SU-DHL-6 (cell line): ENCODE results near the gene NOP14.

Experiments
- H2AFZ ChIP-seq: fragments of 200-600 bp; sonication (generic); 2 replicates; pipeline ENCODE4 v1.6.1; 2014; ENCODE audit warnings: low read depth, mild to moderate bottlenecking, moderate library complexity, mixed read lengths, antibody characterized with exemption, low read length; ENCODE audit not compliant: severe bottlenecking
- H3F3A ChIP-seq: fragments of 200-600 bp; shearing (Covaris generic); 2 replicates; pipeline ENCODE4 v1.6.0; 2016; ENCODE audit warnings: antibody characterized with exemption, mild to moderate bottlenecking; ENCODE audit not compliant: insufficient read depth
- H3K27ac ChIP-seq: fragments of 200-600 bp; sonication (generic); 2 replicates; pipeline ENCODE4 v1.5.1; 2016; ENCODE audit warnings: low read depth, mild to moderate bottlenecking, low read length, moderate library complexity, mixed read lengths
- H3K27me3 ChIP-seq: fragments of 200-600 bp; sonication (generic), shearing (Covaris generic); 2 replicates; pipeline ENCODE4 v1.6.0; 2014; ENCODE audit warnings: mild to moderate bottlenecking, low read length
- H3K36me3 ChIP-seq: fragments of 200-600 bp; sonication (generic); 2 replicates; pipeline ENCODE4 v1.6.1; 2014; ENCODE audit warnings: mild to moderate bottlenecking, low read length, mixed read lengths
- H3K4me2 ChIP-seq: fragments of 300-600, 200-600 bp; shearing (Covaris generic), sonication (generic); 2 replicates; pipeline ENCODE4 v1.6.0; 2014; ENCODE audit warnings: low read length, low read depth, mild to moderate bottlenecking; ENCODE audit not compliant: poor library complexity, severe bottlenecking
- H3K4me3 ChIP-seq: fragments of 200-600 bp; sonication (generic); 2 replicates; pipeline ENCODE4 v1.5.1; 2014; ENCODE audit warnings: antibody characterized with exemption, low read length, mild to moderate bottlenecking, mixed read lengths; ENCODE audit not compliant: insufficient read depth, poor library complexity, severe bottlenecking
- H3K79me2 ChIP-seq: fragments of 200-600 bp; sonication (generic); 2 replicates; pipeline ENCODE4 v1.6.1; 2014; ENCODE audit warnings: mild to moderate bottlenecking, low read length, moderate library complexity; ENCODE audit not compliant: insufficient read depth
- H3K9ac ChIP-seq: fragments of 200-600 bp; sonication (generic); 2 replicates; pipeline ENCODE4 v1.7.0; 2014; ENCODE audit warnings: mild to moderate bottlenecking, low read length
- H3K9me2 ChIP-seq: fragments of 200-600 bp; sonication (generic); replicated peaks from 2 replicates; pipeline ENCODE4 v1.6.1; 2014; ENCODE audit warnings: low read length; ENCODE audit not compliant: insufficient read depth
- H3K9me3 ChIP-seq: fragments of 200-600 bp; sonication (generic); 2 replicates; pipeline ENCODE4 v1.6.1; 2014; ENCODE audit warnings: low read length, mixed read lengths; ENCODE audit not compliant: insufficient read depth
- H4K20me1 ChIP-seq: fragments of 200-600 bp; sonication (generic); 2 replicates; pipeline ENCODE4 v1.6.1; 2014; ENCODE audit warnings: low read depth, mild to moderate bottlenecking, antibody characterized with exemption, low read length, moderate library complexity, mixed read lengths
- CTCF ChIP-seq: fragments of 200-600 bp; sonication (generic); IDR thresholded peaks from one replicate; pipeline ENCODE4 v1.5.1; 2017; ENCODE audit warnings: antibody characterized with exemption, mild to moderate bottlenecking, low read length, moderate library complexity; ENCODE audit not compliant: insufficient read depth, poor library complexity, severe bottlenecking
- EZH2phosphoT487 ChIP-seq: fragments of 200-600 bp; sonication (generic), shearing (Covaris generic); conservative IDR thresholded peaks from 2 replicates; pipeline ENCODE4 v1.6.1; 2018; ENCODE audit warnings: mild to moderate bottlenecking, antibody characterized with exemption, low read length, moderate library complexity, mixed read lengths

The NOP14 gene

GRCh38 chr4:2891294-2891693 is 71.9 kb downstream of the NOP14 start:
- Histone ChIP-seq H4K20me1 (no peaks in the 10 kb centered on the region), H3F3A (no peaks in the 10 kb centered on the region), H3K9me3 (no peaks in the 10 kb centered on the region), H2AFZ (no peak overlapping the region), H3K27me3 (no peaks in the 10 kb centered on the region), H3K36me3 (no peaks in the 10 kb centered on the region), H3K9ac (no peak overlapping the region), H3K79me2 (no peaks in the 10 kb centered on the region), H3K4me3 (no peak overlapping the region), H3K4me2 (no peak overlapping the region), H3K9me2 (no peaks in the 10 kb centered on the region), H3K27ac (no peak overlapping the region)
- TF ChIP-seq EZH2phosphoT487 (no peak), CTCF (no peak)

- H3K4me2 ChIP-seq = no peak overlapping the region
- no peaks in the 10 kb centered on the region for H3K9me2 ChIP-seq
Measured at GRCh38 chr4:2888886-2889285, 74.3 kb downstream of the NOP14 start.

More at GRCh38 chr4:2888886-2889285, 74.3 kb downstream of the NOP14 start:
- no peak overlapping the region for H3K27ac ChIP-seq
- H3F3A ChIP-seq = no peaks in the 10 kb centered on the region
- no peaks in the 10 kb centered on the region for H3K79me2 ChIP-seq
- H3K9me3 ChIP-seq = no peaks in the 10 kb centered on the region
- H3K36me3 ChIP-seq = no peaks in the 10 kb centered on the region
- TF ChIP-seq CTCF (no peak), EZH2phosphoT487 (no peak)
- H3K4me3 ChIP-seq = no peak overlapping the region
- no peaks in the 10 kb centered on the region for H4K20me1 ChIP-seq
- no peak overlapping the region for H2AFZ ChIP-seq
- no peaks in the 10 kb centered on the region for H3K27me3 ChIP-seq
- H3K9ac ChIP-seq = no peak overlapping the region
